Subcutaneous adipose tissue (tissue), 4 donors: Measurements from ENCODE around the gene LMAN1L. TPM values are rescaled to one million over a fixed set of nuclear protein-coding genes. Genes with fewer than 3 reads are reported as not detected.

Experiments used
- CTCF ChIP-seq: fragments of 450-650 bp; IDR thresholded peaks from one replicate; pipeline ENCODE4 v1.5.1; 2016; ENCODE audit warnings: low read depth, mild to moderate bottlenecking, control low read depth, antibody characterized with exemption, moderate library complexity
- small RNA-seq: library from RNA; depleted of rRNA; stranded (forward); fragments of <200 nt; gene quantifications from one replicate; pipeline ENCODE3, GENCODE V24; 2016
- total RNA-seq, 4 donors: library from RNA; depleted of rRNA; stranded (reverse); fragments of >200 nt; gene quantifications; one replicate each; pipeline ENCODE4 v1.1.0, GENCODE V29; 2016

The LMAN1L gene
- total RNA-seq, 4 donors from 2014 or later, result not detected

GRCh38 chr15:74869372-74869725 is 56.7 kb downstream of the LMAN1L start:
- no peak for TF ChIP-seq CTCF

- no peak for TF ChIP-seq CTCF
These were observed 57.2 kb downstream of the LMAN1L start for GRCh38 chr15:74869726-74870407.

GRCh38 chr15:74870436-74871215 is 58.0 kb downstream of the LMAN1L start:
- no peak for TF ChIP-seq CTCF

GRCh38 chr15:74872702-74873035 is 60.0 kb downstream of the LMAN1L start:
- no peak for TF ChIP-seq CTCF

GRCh38 chr15:74873036-74873755 is 60.6 kb downstream of the LMAN1L start, which contains the start of gene SCAMP2:
Gene SCAMP2, minus strand, starts transcription at chr15:74873365. Its CDS starts 110 bp downstream, at chr15:74873255.
- TF ChIP-seq CTCF, result no peak

GRCh38 chr15:74873756-74874424 is 61.3 kb downstream of the LMAN1L start:
- TF ChIP-seq CTCF, result no peak

Small RNA genes within 50 kb of the gene (small RNA-seq; reads per million reads assigned to genes)
- gene CPLX3 (not detected), gene MIR4513 (not detected), gene MIR6882 (not detected)

Other genes starting within 250 kb of the LMAN1L start
- 100 to 1,000 TPM in 2 of 4 donors, 10 to 100 TPM in 2; 53.6 to 159 (median 103) TPM for gene CLK3, start 197.0 kb upstream of the LMAN1L start, total RNA-seq
- gene EDC3, start 116.8 kb upstream of the LMAN1L start, total RNA-seq, result 10 to 100 TPM; 10.5 to 20.4 (median 15.0) TPM
- 1 to 10 TPM; 1.1 to 9.0 (median 4.2) TPM for gene CYP1A1, start 87.3 kb upstream of the LMAN1L start, total RNA-seq
- not detected for gene CYP1A2, start 64.0 kb upstream of the LMAN1L start, total RNA-seq
- 10 to 100 TPM; 17.1 to 25.2 (median 21.9) TPM for gene CSK, start 30.8 kb upstream of the LMAN1L start, total RNA-seq
- not detected for gene CPLX3, start 13.8 kb downstream of the LMAN1L start, total RNA-seq
- 10 to 100 TPM; 23.8 to 29.8 (median 28.7) TPM for gene ULK3, start 30.3 kb downstream of the LMAN1L start, total RNA-seq
- gene SCAMP2, start 60.5 kb downstream of the LMAN1L start, total RNA-seq, result 10 to 100 TPM; 51.1 to 82.7 (median 64.4) TPM
- gene MPI, start 77.2 kb downstream of the LMAN1L start, total RNA-seq, result 10 to 100 TPM; 20.2 to 39.9 (median 31.9) TPM
- gene FAM219B, start 94.0 kb downstream of the LMAN1L start, total RNA-seq, result 100 to 1,000 TPM in 1 of 4 donors, 10 to 100 TPM in 3; 53.3 to 102 (median 65.2) TPM
- 100 to 1,000 TPM in 1 of 4 donors, 10 to 100 TPM in 3; 72.4 to 108 (median 97.1) TPM for gene COX5A, start 125.2 kb downstream of the LMAN1L start, total RNA-seq
- 10 to 100 TPM in 2 of 4 donors, 1 to 10 TPM in 2; 3.3 to 12.4 (median 8.6) TPM for gene RPP25, start 143.9 kb downstream of the LMAN1L start, total RNA-seq
- gene SCAMP5, start 182.7 kb downstream of the LMAN1L start, total RNA-seq, result 1 to 10 TPM; 1.3 to 4.1 (median 2.6) TPM
- 10 to 100 TPM; 10.5 to 20.2 (median 14.5) TPM for gene PPCDC, start 210.8 kb downstream of the LMAN1L start, total RNA-seq